PFSK-1 (cell line): ENCODE measurements around the gene GNRH2.

Source experiments
- POLR2AphosphoS5 ChIP-seq: IDR thresholded peaks from 2 replicates; pipeline ENCODE4 v1.6.1; 2012; ENCODE audit warnings: low read depth, mild to moderate bottlenecking, control low read depth, low read length, moderate library complexity
- SIN3A ChIP-seq: IDR thresholded peaks from 2 replicates; pipeline ENCODE4 v1.6.1; 2012; ENCODE audit warnings: mild to moderate bottlenecking, low read length, moderate library complexity, borderline replicate concordance; ENCODE audit not compliant: insufficient read depth
- TF ChIP-seq, protein P1 (sequence below), 2 experiments: IDR thresholded peaks; 2 replicates each; pipeline versions ENCODE4 v1.6.1 to v1.8.0; 2011 to 2012; ENCODE audit warnings: low read depth in 2 of 2, low read length in 2 of 2, control low read depth in 1 of 2, inconsistent platforms in 1 of 2, mild to moderate bottlenecking in 1 of 2, moderate library complexity in 1 of 2; ENCODE audit not compliant: insufficient read depth in 1 of 2

DNA sequence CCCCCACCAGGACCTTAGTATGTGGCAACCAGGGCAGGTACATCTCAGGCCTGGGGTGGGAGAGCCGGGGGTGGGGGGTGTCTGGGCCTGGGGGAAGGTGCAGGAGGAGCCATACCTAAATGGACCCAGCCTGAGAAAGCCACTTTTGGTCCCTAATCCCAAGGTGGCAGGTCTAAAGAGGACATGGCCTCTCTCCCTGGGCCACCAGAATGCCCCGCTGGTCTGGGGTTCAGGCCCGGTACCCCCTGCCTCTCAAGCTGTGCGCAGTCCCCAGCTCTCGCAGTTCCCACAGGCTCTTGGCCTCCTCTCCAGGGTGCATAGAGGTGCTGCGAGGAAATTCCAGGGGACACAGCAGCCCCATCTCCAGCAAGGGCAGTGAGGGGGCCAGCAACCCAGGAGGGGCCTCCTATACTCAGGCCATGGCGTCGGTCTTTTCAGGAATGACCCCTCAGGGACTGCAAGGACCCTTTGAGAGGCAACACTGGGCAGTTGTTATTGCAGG is 42.2 kb downstream of the GNRH2 start:
- TF ChIP-seq, protein P1, sequence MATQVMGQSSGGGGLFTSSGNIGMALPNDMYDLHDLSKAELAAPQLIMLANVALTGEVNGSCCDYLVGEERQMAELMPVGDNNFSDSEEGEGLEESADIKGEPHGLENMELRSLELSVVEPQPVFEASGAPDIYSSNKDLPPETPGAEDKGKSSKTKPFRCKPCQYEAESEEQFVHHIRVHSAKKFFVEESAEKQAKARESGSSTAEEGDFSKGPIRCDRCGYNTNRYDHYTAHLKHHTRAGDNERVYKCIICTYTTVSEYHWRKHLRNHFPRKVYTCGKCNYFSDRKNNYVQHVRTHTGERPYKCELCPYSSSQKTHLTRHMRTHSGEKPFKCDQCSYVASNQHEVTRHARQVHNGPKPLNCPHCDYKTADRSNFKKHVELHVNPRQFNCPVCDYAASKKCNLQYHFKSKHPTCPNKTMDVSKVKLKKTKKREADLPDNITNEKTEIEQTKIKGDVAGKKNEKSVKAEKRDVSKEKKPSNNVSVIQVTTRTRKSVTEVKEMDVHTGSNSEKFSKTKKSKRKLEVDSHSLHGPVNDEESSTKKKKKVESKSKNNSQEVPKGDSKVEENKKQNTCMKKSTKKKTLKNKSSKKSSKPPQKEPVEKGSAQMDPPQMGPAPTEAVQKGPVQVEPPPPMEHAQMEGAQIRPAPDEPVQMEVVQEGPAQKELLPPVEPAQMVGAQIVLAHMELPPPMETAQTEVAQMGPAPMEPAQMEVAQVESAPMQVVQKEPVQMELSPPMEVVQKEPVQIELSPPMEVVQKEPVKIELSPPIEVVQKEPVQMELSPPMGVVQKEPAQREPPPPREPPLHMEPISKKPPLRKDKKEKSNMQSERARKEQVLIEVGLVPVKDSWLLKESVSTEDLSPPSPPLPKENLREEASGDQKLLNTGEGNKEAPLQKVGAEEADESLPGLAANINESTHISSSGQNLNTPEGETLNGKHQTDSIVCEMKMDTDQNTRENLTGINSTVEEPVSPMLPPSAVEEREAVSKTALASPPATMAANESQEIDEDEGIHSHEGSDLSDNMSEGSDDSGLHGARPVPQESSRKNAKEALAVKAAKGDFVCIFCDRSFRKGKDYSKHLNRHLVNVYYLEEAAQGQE (IDR thresholded peaks at IDR 0.05; ENCODE audit: insufficient read depth in 1 of 2, low read depth in 2 of 2, low read length in 2 of 2): no peak
- TF ChIP-seq SIN3A (no peak), POLR2AphosphoS5 (no peak)
